A549 (cell line): Measurements from ENCODE around the gene PTPRK.

Experiments used
- FOSL2 ChIP-seq, 2 experiments: fragments of 450-650 bp in 1 of 2; fragments of >200 bp in 1 of 2; sonication (Bioruptor Twin) in 1 of 2; formaldehyde crosslinking; IDR thresholded peaks; 2 replicates each; pipeline versions ENCODE4 v1.5.0 to v1.6.1; 2016 to 2020; ENCODE audit warnings: mild to moderate bottlenecking in 1 of 2, moderate library complexity in 1 of 2
- KDM5A ChIP-seq: fragments of 200-600 bp; sonication (generic); IDR thresholded peaks from 2 replicates; pipeline ENCODE4 v1.6.1; 2016; ENCODE audit warnings: antibody characterized with exemption, mild to moderate bottlenecking
- SMC3 ChIP-seq: fragments of >200 bp; sonication (Bioruptor Twin); formaldehyde crosslinking; IDR thresholded peaks from 3 replicates; pipeline ENCODE4 v1.6.1; 2018; ENCODE audit warnings: inconsistent platforms
- SREBF2 ChIP-seq: fragments of 450-650 bp; IDR thresholded peaks from 2 replicates; pipeline ENCODE4 v1.6.1; 2014; ENCODE audit warnings: mild to moderate bottlenecking, moderate library complexity

DNA sequence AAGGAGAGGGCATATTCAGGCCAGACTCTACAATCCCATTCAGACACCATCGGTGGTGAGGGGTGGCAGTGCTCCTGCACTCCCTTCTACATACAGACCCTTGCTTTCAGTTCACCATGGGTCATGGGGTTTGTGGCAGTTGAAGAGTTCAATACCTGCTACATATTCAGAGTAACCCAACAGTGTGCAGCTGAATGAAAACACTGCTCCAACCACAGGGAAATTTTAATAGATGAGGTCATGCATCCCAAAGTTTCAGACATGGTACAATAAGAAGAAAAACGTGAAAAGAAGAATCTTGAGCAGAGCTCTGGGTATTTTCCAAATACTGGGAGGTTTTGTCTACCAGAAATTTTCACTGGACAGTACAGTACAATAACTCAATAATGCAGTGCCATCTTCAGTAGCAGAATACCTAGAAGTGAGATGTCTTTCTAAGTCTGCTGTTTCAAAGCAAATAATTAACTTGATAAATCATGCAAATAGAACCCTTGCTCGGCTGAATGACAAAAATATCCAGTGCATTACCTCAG is 162.1 kb downstream of the PTPRK start:
- TF ChIP-seq SREBF2: no peak
- no peak for TF ChIP-seq FOSL2 (IDR thresholded peaks at IDR 0.05)
- TF ChIP-seq FOSL2 (CRISPR knock-in tag; IDR thresholded peaks at IDR 0.05): no peak
- no peak for TF ChIP-seq SMC3
- no peak for TF ChIP-seq KDM5A
